Pancreas (tissue), 10 donors: Measurements from ENCODE around the gene MPPE1. TPM values are rescaled to one million over a fixed set of nuclear protein-coding genes. Genes with fewer than 3 reads are reported as not detected.
"Not testable (repeated sequence)": the region's sequence is repeated elsewhere in the genome, so short reads cannot be mapped to it uniquely, and the experiment has no call there.

Experiments
- ATAC-seq, 4 donors: fragments of 200-7000 bp; cut with Tn5 transposase; one replicate each; pipeline versions ENCODE4 v1.8.0 to v1.9.1; 2020; ENCODE audit warnings: mild to moderate bottlenecking in 4 of 4, moderate library complexity in 4 of 4
- DNase-seq, 6 donors: peaks; one replicate each; pipeline ENCODE4 v3.0.0-alpha.2; 2020
- FAIRE-seq: peaks from 2 replicates; lab custom pipeline; 2012; peaks lifted over from hg19 to GRCh38; lab: Jason Lieb, UNC
- H3K27ac ChIP-seq, 4 donors: fragments of 200-600 bp; sonication (generic); 1 replicate in 3 of 4; 2 replicates in 1 of 4; pipeline versions ENCODE4 v1.5.0 to v1.8.0; 2020
- H3K27me3 ChIP-seq, 4 donors: fragments of 200-600 bp; one replicate each; pipeline ENCODE4 v1.8.0; 2021
- H3K36me3 ChIP-seq, 3 donors: fragments of 200-600 bp; sonication (generic) in 1 of 3; one replicate each; pipeline versions ENCODE4 v1.5.0 to v1.8.0; 2020 to 2021
- H3K4me1 ChIP-seq, 3 donors: fragments of 200-600 bp; one replicate each; pipeline ENCODE4 v1.8.0; 2021
- H3K4me3 ChIP-seq, 4 donors: fragments of 200-600 bp; sonication (generic) in 2 of 4; one replicate each; pipeline versions ENCODE4 v1.5.0 to v1.8.0; 2020 to 2021
- H3K9me3 ChIP-seq, 4 donors: fragments of 200-600 bp; one replicate each; pipeline ENCODE4 v1.8.0; 2021
- CTCF ChIP-seq, 4 donors: fragments of 200-600 bp; sonication (generic) in 3 of 4; IDR thresholded peaks; one replicate each; pipeline versions ENCODE4 v1.5.0 to v1.8.0; 2021; ENCODE audit warnings: antibody characterized with exemption in 4 of 4
- WGBS, 2 donors: extraction: QIAGEN DNeasy Blood & Tissue Kit; methylation state at CpG; one replicate each; pipeline ENCODE4 v1.1.7; 2013; 5-methylcytosine and 5-hydroxymethylcytosine counted together
- intact Hi-C, 3 donors: fragments of 100-400 bp; cut with DNase I; formaldehyde crosslinking; loops; one replicate each; pipeline versions ENCODE4 v1.11.1 to v1.14.2; 2022
- polyA plus RNA-seq, 2 donors: library from polyadenylated mRNA; stranded (reverse); fragments of 200-250 nt; gene quantifications; one replicate each; pipeline ENCODE4 v1.2.3, GENCODE V29; 2013
- total RNA-seq, 6 donors: library from RNA; stranded (reverse); fragmentation: NEBNext Ultra II Directional in 4 of 6; extraction: Animal tissue kit (Norgen Biotek cat#: 25700) in 4 of 6; gene quantifications; one replicate each; pipeline versions ENCODE4 v1.2.1 to v1.2.4, GENCODE V29; 2021 to 2023
- donor health status: healthy with polysubstance abuse.
- donor health status: DM: no; HTN: no; CAD: no; lungs with moderate emphysema.
- donor health status: DM: no; HTN: no; CAD: no.
- donor health status: control.
- donor health status: control.
- donor health status: Bipolar disorder and iron deficiency.
- donor health status: DM: yes; HTN: yes; CAD: no.
- donor health status: DM: no; HTN: no; CAD: no.
- donor health status: DM: no; HTN: no; CAD: no.
- donor health status: DM: yes; HTN: yes; CAD: no.

MPPE1 gene
- total and polyA plus RNA-seq, 8 donors = 20.7 to 43.2 (median 25.0) TPM

- DNase-seq (peak; percentile 87 to 97 (median 95)), ATAC-seq (peak; percentile 83 to 93 (median 89)), FAIRE-seq (peak; percentile 85)
- WGBS, 2 donors = 7 to 12% methylated on average over 55 of the region's 55 CpGs
- Histone ChIP-seq H3K36me3 (no peaks in the 10 kb centered on the region), H3K27me3 (no peaks in the 10 kb centered on the region), H3K4me1 (peaks cover 33 to 44% (median 35%) of the 10 kb centered on the region in 3 donors), H3K9me3 (no peaks in the 10 kb centered on the region), H3K4me3 (peak overlapping the region; percentile 16 to 52 (median 32)), H3K27ac (peak overlapping the region; percentile 92 to 98 (median 97))
- no peak for TF ChIP-seq CTCF (IDR thresholded peaks at IDR 0.05)
- intact Hi-C loops = no loop called here
Measured at GRCh38 chr18:11947214-11948191, 39.4 kb upstream of the MPPE1 start.

DNA sequence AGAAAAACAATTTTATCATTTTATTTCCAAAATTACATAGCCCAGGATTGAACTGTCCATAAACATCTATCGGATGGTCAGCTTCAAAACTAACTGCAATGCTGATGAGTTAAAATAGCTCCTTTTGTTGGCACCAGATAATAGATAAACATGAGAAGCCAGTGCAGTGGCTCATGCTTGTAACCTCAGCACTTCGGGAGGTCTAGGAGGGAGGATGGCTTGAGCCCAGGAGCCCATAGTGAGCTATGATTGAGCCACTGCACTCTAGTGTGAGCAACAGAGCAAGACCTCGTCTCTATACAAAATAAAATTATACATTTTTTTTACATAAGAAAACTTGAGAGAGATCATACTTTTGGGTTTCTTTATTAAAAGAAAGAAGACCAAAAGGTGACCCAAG lies 38.6 kb upstream of the MPPE1 start:
- intact Hi-C loops = no loop called here
- DNase-seq (peak in 2 of 6 donors; percentile 22 to 29), ATAC-seq (peak; percentile 7 to 24 (median 12)), FAIRE-seq (peak; percentile 17)
- Histone ChIP-seq H3K4me1 (peaks cover 33 to 43% (median 35%) of the 10 kb centered on the region in 3 donors), H3K36me3 (no peaks in the 10 kb centered on the region), H3K27me3 (no peaks in the 10 kb centered on the region), H3K27ac (peak overlapping the region; percentile 92 to 98 (median 97)), H3K9me3 (no peaks in the 10 kb centered on the region), H3K4me3 (peak overlapping the region in 1 of 4 donors; percentile 52)
- TF ChIP-seq CTCF (IDR thresholded peaks at IDR 0.05) = no peak
- 16% methylated on average over 3 of the region's 3 CpGs for WGBS, 2 donors

GRCh38 chr18:11945834-11946659 lies 37.9 kb upstream of the MPPE1 start:
- ATAC-seq, H3K9me3 ChIP-seq, H3K36me3 ChIP-seq, intact Hi-C loops, H3K4me3 ChIP-seq, FAIRE-seq, H3K27me3 ChIP-seq: not testable (repeated sequence)
- H3K27ac ChIP-seq = peak overlapping the region; percentile 92 to 98 (median 97)
- peaks cover 28 to 36% (median 33%) of the 10 kb centered on the region in 3 donors for H3K4me1 ChIP-seq
- WGBS, 2 donors = 86 to 91% methylated on average over 20 to 22 of the region's 22 CpGs
- DNase-seq = peak in 1 of 6 donors; percentile 42

GRCh38 chr18:11944786-11945185 lies 36.7 kb upstream of the MPPE1 start:
- FAIRE-seq (no peak), DNase-seq (no peak), ATAC-seq (no peak)
- intact Hi-C loops = loop anchor here in 2 of 3 donors (5.0 kb wide), 2 partner anchors 48 to 93 kb away; no protein-coding TSS in a partner anchor
- Histone ChIP-seq H3K27me3 (no peaks in the 10 kb centered on the region), H3K4me1 (peaks cover 18 to 27% (median 26%) of the 10 kb centered on the region in 3 donors), H3K36me3 (no peaks in the 10 kb centered on the region), H3K4me3 (no peak overlapping the region), H3K27ac (no peak overlapping the region), H3K9me3 (no peaks in the 10 kb centered on the region)
- WGBS, 2 donors = 74 to 92% methylated on average over 5 of the region's 5 CpGs
- TF ChIP-seq CTCF (IDR thresholded peaks at IDR 0.05) = no peak

- no peaks in the 10 kb centered on the region for H3K27me3 ChIP-seq
- WGBS, 2 donors = 70 to 71% methylated on average over 4 of the region's 4 CpGs
- H3K4me1 ChIP-seq = peaks cover 15 to 24% (median 22%) of the 10 kb centered on the region in 3 donors
- no peaks in the 10 kb centered on the region for H3K36me3 ChIP-seq
- intact Hi-C loops = loop anchor here in 2 of 3 donors (5.0 kb wide), 2 partner anchors 48 to 93 kb away; no protein-coding TSS in a partner anchor
- H3K9me3 ChIP-seq = no peaks in the 10 kb centered on the region
- FAIRE-seq = no peak
- no peak overlapping the region for H3K4me3 ChIP-seq
- ATAC-seq = no peak
- TF ChIP-seq CTCF (IDR thresholded peaks at IDR 0.05) = no peak
- no peak for DNase-seq
- no peak overlapping the region for H3K27ac ChIP-seq
Measured at GRCh38 chr18:11944252-11944651, 36.1 kb upstream of the MPPE1 start.
